Neural progenitor cell (in vitro differentiated cells): ENCODE measurements around the gene TBC1D1.

Experiments used
- CTCF ChIP-seq: fragments of 200-600 bp; sonication (generic); IDR thresholded peaks from 2 replicates; pipeline ENCODE4 v1.5.1; 2017; ENCODE audit warnings: antibody characterized with exemption, mild to moderate bottlenecking
- EZH2 ChIP-seq: fragments of 200-600 bp; sonication (generic); IDR thresholded peaks from 2 replicates; pipeline ENCODE4 v1.6.1; 2017; ENCODE audit warnings: antibody characterized with exemption, mild to moderate bottlenecking, moderate library complexity

DNA sequence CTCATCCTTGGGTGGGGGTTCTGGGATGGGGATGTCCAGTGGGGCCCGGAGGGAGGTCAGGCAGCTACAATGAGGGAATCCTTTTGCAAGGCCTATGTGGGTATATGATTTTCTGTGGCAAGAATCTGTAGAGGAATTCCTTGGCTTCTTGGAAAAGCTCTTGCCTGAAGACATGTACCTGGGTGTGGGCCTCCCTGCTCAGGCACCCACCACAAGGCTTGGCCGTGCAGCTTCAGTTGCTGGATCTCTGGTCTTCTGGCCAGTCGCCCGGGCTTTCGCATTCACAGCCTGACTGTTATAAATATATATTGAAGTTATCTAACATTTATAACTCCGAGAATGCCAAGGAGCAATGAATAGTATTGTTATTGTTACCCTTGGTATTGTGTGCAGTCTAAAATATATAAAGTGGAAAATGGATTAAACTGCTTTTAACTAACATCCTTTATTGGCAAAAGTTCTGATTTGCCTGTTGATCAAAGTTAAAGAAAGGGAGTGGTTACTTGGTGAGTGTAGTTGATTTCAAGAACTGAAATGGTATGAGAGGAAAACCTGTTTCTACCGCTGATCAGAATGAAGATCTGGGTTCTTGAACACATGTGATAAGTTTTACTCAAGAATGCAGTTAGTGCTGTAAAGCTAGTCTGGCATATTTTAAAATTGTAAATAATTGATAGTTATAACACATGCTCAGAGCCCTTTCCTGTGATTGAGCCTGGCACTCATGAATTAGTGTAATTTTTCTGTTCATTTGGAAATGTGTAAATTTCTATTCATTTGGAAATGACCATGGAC, 105.3 kb downstream of the TBC1D1 start:
- TF ChIP-seq CTCF, result no peak
- TF ChIP-seq EZH2, result no peak
